NCI-H510A (cell line): Measurements from ENCODE around the gene RPL12.

Experiments
- DNase-seq: peaks from one replicate; lab custom pipeline; 2025; lab: John Stamatoyannopoulos, UW

The RPL12 gene

DNA sequence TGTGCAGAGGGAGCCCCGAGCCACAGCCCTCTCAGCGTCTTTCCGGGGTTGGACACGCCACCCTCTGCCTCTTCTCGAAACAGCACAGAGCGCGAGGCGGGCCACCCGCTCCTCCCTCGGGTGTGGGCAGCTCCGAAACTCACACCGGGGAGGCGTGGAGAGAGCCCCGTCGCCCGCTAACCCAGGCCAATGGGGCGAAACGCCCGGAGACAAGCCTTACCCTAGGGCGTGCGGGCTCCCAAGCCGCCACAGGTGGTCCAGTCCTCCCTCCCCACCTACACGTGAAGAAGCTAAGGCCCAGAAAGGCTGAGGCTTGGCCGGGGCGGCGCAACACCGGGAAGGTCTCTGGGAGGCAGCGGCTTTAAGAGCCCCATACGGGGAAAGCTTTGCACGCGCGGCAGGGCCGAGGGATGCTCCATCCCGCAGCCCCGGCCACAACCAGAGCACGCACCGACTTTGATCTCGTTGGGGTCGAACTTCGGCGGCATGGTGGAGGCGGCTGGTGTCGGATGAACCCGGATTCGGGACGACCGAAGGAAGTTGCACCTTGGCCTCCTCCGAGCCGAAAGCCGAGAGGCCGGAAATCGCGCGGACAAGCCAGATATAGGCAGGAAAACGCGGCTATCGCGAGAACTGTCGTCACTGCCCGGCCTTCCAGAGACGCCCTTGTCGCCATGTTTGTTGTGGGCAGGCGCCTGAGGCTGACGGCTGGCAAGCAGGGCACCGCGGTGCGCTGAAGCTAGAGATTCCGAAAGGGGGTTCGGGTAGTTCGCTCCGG lies at the start of gene RPL12, which contains the start of gene LRSAM1:
Gene RPL12, minus strand, starts transcription at position 577 of the 778 bp plus-strand sequence. Its CDS starts 89 bp downstream, at position 488.
Gene LRSAM1, plus strand, starts transcription at position 681 of the 778 bp plus-strand sequence. CDS start 3,018 bp downstream, outside the sequence.
- DNase-seq: peak; percentile 82

DNA sequence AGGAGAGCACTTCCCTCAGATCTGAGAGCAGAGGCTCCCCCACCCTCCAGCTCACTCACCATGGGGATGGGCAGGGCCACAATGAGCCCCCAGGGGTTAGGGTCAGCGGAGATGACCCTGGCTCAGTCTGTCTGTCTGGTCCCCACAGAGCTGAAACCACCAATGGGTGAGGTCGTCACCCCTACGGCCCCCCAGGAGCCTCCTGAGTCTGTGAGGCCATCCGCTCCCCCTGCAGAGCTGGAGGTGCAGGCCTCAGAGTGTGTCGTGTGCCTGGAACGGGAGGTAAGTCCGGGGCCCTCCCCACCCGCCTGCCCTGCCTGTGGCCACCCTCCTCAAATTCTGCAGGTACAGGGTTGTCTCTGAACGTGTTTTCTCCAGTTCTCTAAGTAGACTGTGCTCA lies 49.7 kb upstream of the RPL12 start:
- DNase-seq: no peak

DNA sequence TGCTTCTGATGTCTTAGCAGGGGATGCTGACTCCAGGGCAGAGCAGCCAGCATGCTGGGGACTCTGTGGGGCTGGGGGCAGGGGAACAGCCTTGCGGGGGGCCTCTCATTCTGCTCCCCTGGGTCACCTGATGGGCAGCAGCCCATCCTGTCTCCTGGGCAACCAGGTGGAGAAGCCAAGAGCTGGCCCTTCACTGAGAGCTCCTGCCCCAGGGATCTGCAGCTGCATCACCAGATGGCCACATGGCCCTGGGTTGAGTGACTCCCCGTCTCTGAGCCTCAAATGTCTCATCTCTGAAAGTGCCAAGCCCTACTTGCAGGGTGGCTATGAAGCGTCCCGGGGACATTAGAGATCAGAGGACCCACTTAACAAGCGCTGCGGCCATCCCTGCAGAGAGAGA lies 49.2 kb upstream of the RPL12 start:
- no peak for DNase-seq

DNA sequence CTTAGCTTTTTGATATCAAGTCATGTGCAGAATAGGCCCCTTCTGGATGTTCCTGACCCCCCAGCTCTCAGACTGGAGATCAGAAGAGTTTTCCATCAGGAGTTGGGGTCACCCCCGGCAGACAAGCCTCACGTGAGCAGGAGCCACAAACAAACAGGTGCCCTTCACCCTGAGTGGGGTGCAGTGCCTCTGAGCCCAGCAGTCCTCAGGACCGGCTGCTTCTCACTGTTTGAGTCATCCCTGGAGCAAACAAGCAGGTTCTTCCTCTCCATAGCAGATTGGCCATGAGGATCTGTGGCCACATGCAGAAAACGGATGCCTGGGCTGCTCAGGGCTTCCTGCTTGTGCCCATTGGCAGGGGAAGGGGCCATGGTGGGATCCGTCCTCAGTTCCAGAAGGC lies 47.1 kb upstream of the RPL12 start:
- DNase-seq: no peak

DNA sequence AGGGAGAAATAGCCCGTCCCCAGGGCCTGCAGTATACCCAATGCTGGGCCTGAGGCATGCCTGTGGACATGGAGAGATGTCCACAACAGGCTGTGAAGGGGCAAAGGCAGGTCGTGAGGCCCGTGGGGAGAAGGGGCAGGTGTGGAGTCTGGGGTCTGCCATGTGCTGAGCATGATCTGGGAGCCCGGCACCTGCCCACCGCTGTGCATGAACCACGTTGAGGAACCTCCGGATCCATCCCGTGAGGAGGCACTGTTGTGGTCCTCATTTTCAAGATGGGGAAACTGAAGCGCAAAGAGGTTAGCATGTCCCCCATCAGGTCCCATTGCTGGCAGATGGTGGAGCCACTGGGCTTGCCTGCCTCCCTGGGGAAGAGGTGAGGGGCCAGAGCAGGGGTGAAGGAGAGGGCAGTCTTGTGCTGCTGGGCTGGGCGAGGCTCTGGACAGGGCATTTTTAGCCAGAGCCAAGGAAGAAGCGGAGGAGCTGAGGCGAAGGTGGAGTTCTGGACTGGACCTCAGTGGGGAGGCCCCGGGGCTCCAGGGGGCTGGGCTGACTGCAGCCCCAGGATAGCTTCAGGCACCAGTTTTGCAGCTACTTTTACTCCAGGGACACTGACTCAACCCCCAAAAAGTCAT lies 46.6 kb upstream of the RPL12 start:
- no peak for DNase-seq

DNA sequence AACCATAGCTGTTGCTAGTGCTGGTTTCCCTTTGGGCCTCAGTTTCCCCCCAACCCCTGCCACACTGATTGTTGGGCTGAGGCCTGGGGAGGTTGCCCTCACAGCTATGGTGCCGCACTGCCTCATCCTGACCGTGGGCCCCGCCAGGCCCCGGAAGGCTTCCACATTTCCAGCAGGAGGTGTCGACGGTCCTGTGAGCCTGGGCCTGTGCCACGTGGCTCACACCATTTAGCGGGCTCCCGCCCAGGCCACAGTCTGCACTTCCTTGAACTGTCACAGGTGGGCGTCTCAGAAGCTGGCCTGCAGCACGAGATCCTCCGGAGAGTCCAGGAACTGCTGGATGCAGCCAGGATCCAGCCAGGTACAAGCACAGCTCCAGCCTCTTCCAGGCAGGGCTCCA lies 45.8 kb upstream of the RPL12 start:
- no peak for DNase-seq

DNA sequence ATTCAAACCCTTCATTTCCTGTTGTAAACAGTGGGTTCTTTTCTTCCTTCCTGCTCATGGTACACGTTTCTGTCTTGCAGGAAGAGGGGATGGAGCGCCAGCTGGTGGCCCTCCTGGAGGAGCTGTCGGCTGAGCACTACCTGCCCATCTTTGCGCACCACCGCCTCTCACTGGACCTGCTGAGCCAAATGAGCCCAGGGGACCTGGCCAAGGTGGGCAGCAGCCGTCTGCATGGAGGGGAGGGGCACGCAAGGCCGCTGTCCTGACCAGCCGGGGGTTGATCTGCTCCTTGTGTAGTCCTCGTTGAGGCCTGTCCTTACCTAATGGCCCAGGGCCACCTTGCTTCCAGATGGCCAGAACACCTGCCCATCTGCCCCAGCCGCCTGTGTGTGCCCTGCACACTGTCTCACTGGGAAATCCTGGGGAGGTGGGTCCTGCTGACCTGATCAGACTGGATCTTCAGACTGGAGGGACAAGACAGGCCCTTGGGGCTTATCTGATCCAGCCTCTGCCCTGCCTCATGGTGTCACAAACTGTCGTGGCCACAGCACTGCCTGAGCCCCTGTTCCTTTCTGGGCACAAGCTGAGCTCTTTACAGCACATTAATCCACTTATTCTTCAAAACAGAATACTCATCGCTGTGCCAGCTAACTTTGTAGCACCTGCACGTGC lies 44.8 kb upstream of the RPL12 start:
- no peak for DNase-seq

DNA sequence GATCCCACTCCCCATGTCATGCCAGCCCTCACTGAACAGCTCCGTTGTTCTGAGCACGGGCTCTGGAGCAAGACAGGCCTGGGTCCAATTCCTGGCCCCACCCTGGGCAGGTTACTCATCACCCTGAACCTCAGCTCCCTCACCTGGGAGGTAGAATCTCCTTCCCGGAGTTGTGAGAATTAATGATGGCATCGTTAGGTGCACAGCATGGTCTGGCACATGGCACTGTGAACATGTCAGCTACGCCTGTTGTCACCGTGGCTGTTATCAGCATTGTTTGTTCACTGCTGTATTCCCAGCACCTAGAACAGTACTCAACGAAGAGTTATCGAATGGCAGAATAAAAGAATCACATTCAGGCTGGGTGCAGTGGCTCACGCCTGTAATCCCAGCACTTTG lies 43.1 kb upstream of the RPL12 start:
- DNase-seq: no peak

DNA sequence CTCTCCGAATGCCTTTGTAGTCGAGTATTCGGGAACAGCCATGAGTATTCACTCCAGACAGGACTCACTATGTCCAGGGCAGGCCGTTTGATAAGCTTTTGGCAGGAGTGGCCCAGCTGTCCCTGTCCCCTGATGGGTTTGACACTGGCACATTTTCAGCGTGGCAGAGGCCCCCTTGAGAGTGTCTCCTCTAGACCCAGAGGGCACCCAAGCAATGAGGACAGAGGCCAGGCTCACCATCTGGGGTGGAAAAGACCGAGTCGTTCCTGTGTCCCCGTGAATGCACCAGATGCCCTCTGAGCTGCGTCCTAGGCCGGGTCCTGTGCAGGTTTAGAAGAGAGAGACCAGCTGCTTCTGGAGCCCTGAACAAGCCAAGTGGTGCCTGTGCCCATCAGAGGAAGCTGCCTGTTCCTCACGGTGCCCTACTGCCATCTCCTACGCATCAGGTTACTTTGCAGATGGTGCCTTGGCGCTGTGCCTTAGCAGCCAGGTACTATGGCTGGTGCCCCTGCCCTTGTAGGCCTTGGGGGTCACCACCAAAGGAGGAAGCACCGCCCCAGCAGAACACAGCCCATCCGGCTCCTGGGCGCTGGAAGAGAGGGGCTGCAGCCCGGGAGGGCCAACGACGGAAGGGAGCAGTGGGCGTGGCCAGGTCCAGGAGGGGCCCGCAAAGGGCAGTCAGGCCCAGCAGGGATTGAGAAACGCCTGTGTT lies 42.5 kb upstream of the RPL12 start:
- DNase-seq: no peak

DNA sequence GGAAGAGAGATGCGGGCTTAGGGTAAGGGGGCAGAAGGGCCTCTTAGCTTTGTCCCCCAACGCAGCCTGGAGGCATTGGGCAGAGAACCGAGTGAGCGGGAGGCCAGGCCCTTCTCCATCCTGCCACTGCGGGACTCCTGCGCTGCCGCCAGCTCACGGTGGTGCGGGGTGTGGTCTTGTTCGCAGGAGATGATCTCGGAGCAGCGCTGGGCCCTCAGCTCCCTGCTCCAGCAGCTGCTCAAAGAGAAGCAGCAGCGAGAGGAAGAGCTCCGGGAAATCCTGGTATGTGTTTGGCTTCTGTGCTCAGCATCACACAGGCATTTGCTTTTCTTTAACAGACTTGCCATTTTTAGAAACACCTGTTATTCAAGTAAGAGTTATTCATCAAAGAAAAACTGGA lies 41.4 kb upstream of the RPL12 start:
- DNase-seq: no peak

DNA sequence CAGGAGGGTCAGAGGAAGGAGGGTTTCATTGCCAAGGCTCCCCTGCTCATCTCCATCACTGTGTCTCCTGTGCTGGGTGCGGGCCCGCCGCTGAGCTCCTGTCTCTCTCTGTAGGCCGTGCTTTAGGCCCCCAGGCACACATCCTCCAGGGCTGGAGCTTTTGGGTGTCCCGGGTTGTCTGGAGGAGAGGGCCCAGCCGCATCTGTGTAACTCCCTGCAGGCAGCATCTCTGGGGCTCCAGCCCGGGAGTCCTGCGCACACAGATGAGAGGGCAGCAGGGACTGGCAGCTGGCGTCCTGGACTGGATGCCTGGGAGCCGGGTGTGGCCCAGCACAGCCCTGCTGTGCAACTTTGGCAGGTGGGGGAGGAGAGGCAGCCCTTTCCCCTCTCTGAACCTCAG lies 40.3 kb upstream of the RPL12 start:
- no peak for DNase-seq

DNA sequence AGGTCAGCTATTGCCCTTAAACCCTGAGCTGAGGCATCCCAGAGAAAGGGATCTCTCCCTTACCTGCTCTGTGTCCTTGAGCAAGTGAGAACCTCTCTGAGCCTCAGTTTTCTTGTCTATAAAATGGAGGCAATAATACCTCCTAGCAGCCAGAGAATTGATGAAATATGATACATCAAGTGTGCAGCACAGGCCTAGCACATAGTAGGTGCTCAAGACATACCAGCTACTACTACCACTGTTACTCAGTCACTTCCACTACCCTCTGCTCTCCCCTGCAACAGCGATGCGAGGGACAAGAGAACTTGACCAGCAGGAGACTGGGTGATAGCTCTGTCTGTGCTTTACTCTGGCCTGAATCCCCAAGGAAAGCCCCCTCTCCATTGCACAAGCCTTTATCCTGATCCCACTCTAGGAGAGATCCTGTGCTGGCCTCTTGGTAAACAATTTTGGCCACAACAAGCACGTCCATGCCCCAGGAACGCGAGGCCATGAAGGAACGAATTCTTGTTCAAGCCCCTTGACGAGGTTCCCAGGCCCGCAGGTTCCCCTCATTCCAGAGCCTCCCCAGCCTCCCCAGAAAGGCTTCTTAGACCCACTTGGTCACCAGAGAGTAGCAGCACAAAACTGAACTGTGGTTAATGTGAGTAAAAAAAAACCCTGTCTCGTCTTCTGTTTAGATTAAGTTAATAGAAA lies 39.5 kb upstream of the RPL12 start:
- no peak for DNase-seq

DNA sequence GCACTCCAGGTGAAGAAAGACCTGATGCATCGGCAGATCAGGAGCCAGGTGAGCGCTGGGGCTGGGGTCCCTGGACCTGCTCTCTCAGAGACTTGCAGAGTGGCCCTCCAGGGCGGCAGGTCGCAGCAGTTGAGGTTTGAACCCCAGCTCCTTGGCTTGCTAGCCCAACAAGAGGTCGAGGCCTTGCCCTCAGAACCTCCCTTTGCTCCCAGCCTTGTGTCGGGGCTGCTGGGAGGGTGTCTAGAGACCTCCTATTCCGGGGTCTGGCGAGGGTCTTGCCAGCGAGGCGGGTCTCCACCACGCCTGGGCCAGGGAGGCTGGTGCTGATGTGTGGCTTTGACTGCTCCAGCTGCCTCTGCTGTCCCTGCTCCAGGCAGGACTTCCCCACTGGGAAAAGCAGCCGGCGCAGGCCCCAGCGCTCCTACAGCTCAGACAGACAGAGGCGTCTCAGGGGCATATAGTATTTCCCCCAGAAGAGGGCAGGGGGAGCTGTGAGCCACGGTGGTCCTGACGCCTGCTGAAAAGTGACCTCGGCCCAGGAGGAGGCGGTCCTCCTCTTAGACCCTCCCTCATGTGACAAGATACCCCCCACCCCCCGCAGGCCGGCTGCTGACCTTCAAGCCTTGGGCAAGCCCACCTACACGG lies 38.4 kb upstream of the RPL12 start:
- no peak for DNase-seq

DNA sequence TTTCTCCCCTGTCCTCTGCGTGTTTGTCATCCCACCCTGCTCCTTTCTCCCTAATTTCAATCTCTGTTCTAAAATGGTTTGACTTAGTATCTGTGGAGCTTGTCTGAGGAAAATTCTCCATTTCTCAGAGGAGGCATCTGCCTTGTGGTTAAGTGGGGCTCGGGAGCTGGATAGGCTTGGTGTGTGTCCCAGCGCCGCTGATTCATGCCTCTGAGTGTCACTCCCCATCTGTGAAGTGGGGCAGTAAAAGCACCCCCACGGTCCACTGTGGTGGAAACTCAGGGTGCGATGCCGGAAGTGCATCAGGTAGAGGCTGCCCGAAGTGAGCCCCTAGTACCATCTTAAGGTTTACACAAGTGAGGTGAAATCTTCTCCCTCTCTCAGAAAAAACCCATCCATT lies 37.7 kb upstream of the RPL12 start:
- DNase-seq: no peak

DNA sequence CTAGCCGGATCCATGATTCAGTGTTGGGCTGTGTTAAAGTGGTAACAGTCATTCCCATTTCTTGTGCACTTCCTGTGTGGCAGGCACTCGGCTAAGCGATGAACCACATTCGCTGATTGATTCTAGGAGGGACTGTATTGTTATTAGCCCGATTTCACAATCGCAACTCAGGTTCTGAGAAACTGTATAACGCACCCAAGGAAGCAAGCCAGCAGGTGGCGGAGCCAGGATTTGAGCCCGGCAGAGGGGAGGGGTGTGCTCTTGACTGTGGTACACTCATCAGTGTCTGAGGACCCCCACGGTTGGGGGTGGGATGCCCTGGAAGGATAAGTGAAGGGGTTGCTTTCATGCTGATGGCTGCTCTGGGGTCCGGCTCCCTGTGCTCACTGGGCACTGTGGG lies 34.8 kb upstream of the RPL12 start:
- no peak for DNase-seq

DNA sequence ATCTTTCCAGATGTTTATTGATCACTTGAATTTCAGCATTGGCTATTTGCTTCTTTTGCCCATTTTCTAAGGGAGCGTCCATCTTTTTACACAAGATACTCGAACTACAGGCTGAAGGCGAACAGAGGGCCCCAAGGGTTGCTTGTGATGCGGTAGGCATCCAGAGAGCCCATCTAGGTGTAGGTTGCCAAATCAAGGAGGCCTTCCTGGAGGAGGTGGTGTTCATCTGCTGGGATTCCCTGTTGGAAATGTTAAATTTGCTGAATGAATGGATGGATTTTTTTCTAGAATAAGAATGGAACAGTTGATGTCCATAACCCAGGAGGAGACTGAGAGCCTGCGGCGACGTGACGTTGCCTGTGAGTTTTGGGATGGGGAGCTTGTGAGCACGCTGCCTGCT lies 31.5 kb upstream of the RPL12 start:
- DNase-seq: no peak

DNA sequence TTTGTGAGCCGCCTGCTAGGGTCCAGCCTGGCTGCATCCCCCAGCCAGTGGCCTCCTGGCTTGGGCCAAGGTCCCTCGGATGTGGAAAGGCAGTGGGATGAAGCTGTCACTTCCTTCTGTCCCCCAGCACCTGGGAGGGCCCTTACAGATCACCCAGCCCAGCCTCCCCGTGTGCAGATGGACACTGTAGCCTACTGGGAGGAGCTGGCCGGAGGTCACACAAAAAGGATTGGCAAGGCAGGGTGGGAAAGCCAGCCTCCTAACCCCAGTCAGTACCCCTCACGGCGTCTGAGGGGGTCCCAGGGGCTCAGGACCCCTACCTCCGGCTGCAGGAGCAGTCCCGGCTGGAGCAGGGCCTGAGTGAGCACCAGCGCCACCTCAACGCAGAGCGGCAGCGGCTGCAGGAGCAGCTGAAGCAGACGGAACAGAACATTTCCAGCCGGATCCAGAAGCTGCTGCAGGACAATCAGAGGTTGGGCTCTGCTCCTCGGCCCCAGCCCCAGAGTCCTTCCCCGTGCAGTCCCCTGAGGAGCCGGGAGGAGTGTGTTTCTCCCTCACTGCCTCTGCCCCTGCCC lies 28.4 kb upstream of the RPL12 start:
- DNase-seq: no peak

DNA sequence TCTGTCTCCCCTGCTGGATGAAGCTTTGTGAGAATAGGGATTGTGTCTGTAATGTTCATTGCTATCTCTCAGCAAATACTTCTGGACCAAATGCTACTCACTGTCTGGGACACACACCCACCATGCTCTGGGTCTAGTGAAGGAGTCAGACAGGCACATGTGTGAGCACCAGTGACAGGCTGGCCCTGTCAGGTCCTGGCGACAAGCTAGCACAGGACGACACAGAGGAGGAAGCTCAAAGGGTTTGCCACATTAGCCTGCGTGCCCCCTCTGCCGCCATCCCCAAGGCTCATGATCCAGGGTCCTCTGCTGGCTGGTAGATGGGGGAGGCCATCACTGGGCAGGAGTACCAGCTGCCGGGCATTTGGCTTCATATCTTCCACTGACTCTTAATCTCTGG lies 23.4 kb upstream of the RPL12 start:
- DNase-seq: no peak

DNA sequence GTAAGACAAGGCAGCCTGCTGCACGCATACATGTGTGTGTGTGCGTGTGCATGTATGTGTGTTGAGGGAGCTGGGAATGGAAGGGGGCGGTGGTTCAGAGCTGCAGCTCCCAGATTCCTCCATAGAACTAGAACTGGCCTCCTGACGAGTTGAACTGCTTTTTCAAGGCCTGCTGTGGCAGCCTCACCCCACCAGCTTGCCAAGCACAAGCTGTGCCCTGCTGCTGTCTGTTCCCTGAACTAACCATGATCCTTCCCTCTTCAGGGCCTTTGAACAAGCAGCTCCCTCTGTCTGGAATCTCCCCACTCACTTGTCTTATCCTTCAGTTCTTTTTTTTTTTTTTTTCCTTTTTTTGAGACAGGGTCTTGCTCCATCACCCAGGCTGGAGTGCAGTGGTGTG lies 22.7 kb upstream of the RPL12 start:
- no peak for DNase-seq

DNA sequence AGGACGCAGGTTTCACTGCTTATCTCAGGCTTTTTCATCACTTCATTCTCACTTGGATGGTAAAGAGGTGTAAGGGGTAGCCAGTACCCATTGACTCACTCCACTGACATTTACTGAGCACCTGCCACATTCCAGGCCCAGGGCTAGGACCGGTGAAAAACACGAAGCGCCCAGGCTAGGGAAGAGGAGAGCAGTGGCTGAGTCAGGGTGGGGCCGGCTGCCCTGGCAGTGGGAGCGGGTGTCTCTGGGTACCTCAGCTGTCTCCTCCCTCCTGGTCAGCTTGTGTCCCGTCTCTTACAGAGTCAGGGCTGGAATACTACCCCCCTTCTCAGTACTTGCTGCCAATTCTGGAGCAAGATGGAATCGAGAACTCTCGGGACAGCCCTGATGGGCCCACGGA lies 22.3 kb upstream of the RPL12 start:
- no peak for DNase-seq

DNA sequence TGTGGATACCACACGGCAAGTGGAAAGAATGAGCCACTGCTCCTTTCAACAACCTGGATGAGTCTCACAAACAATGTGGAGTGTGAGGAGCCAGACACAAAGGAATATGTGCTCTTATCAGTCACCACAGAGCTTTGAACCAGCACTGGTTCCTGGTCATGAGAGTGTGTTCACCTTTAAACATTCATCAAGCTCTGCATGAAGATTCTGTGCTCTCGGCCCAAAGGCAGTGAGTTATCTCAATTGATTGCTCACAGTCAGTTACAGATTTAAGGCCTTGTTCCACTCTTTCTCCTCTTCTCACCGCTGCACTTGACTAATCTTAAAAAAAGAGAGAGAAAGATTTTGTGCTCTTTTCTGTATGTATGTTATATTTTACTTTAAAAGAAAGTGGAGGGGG lies 19.5 kb upstream of the RPL12 start:
- no peak for DNase-seq
